RPMI8226 (cell line): Measurements from ENCODE around the gene SRGAP2B.
"Not testable (repeated sequence)": the region's sequence is repeated elsewhere in the genome, so short reads cannot be mapped to it uniquely, and the experiment has no call there.

Source experiments
- DNase-seq: peaks from one replicate; pipeline ENCODE4 v3.0.0-alpha.2; 2015

SRGAP2B gene

GRCh38 chr1:145082483-145083255 is 12.5 kb downstream of the SRGAP2B start:
- not testable (repeated sequence) for DNase-seq

- DNase-seq = not testable (repeated sequence)
Observed at GRCh38 chr1:145080193-145080592, 14.9 kb downstream of the SRGAP2B start.

- DNase-seq = not testable (repeated sequence)
Observed at GRCh38 chr1:145079737-145080136, 15.4 kb downstream of the SRGAP2B start.

GRCh38 chr1:145078787-145079370 is 16.2 kb downstream of the SRGAP2B start:
- not testable (repeated sequence) for DNase-seq

- not testable (repeated sequence) for DNase-seq
Observed at GRCh38 chr1:145077872-145078786, 17.0 kb downstream of the SRGAP2B start.

GRCh38 chr1:145076877-145077276 is 18.3 kb downstream of the SRGAP2B start:
- DNase-seq = not testable (repeated sequence)

- not testable (repeated sequence) for DNase-seq
Observed at GRCh38 chr1:145074021-145074559, 21.0 kb downstream of the SRGAP2B start.

- not testable (repeated sequence) for DNase-seq
Observed at GRCh38 chr1:145071569-145071968, 23.6 kb downstream of the SRGAP2B start.

GRCh38 chr1:145066486-145066885 is 28.6 kb downstream of the SRGAP2B start:
- not testable (repeated sequence) for DNase-seq

- DNase-seq = not testable (repeated sequence)
Observed at GRCh38 chr1:145065194-145065826, 29.8 kb downstream of the SRGAP2B start.

- DNase-seq = not testable (repeated sequence)
Observed at GRCh38 chr1:145063941-145064648, 31.0 kb downstream of the SRGAP2B start.

GRCh38 chr1:145063285-145063684 is 31.8 kb downstream of the SRGAP2B start:
- not testable (repeated sequence) for DNase-seq

GRCh38 chr1:145058184-145058583 is 36.9 kb downstream of the SRGAP2B start:
- not testable (repeated sequence) for DNase-seq

- DNase-seq = not testable (repeated sequence)
Observed at GRCh38 chr1:145055217-145055760, 39.8 kb downstream of the SRGAP2B start.

- not testable (repeated sequence) for DNase-seq
Observed at GRCh38 chr1:145053428-145053827, 41.7 kb downstream of the SRGAP2B start.

GRCh38 chr1:145052019-145052776 is 42.9 kb downstream of the SRGAP2B start:
- DNase-seq = not testable (repeated sequence)

- not testable (repeated sequence) for DNase-seq
Observed at GRCh38 chr1:145048181-145048856, 46.8 kb downstream of the SRGAP2B start.

GRCh38 chr1:145047553-145047952 is 47.6 kb downstream of the SRGAP2B start:
- not testable (repeated sequence) for DNase-seq

GRCh38 chr1:145045571-145046273 is 49.4 kb downstream of the SRGAP2B start:
- not testable (repeated sequence) for DNase-seq
